Heart left ventricle (tissue), 13 donors: ENCODE data around the gene TMEM208.

Experiments
- POLR2A ChIP-seq, 2 donors: fragments of 450-650 bp; IDR thresholded peaks; one replicate each; pipeline ENCODE4 v1.6.1; 2017; ENCODE audit warnings: antibody characterized with exemption in 2 of 2, mild to moderate bottlenecking in 2 of 2, moderate library complexity in 2 of 2
- TF ChIP-seq, protein P1 (sequence below), 12 donors: fragments of 200-600 bp; sonication (generic) in 4 of 12; IDR thresholded peaks; one replicate each; pipeline versions ENCODE4 v1.5.0 to v1.8.0; 2018 to 2022; ENCODE audit warnings: antibody characterized with exemption in 12 of 12, mild to moderate bottlenecking in 5 of 12
- donor health status: ischemic (EF 13 %, LVEDD 7.1; RV severe dilation, severe dysfunction).
- donor health status: DM: no; HTN: yes; CAD: no.
- donor health status: DM: no; HTN: no; CAD: no.
- donor health status: ischemic (EF 25% LVEDD 6.9; RV normal size, moderate dysfunction).
- donor health status: ischemic (EF 25% LVEDD 5.7; RV mildly dilated, moderate dysfunction).
- donor health status: ischemic (EF 35%, LVEDD 5.7; RV mildly dilated, moderate dysfunction).
- donor health status: nonischemic (EF 11% LVEDD 7.7; RV severe dilation, severe dysfunction).
- donor health status: DM: yes; HTN: yes; CAD: no.
- donor health status: PGD.
- donor health status: ischemic (EF 29% LVEDD 5.4; RV normal size, mild dysfunction).
- donor health status: nonischemic (EF 23%, LVEDD 6.1; RV moderate dilation, normal function).

DNA sequence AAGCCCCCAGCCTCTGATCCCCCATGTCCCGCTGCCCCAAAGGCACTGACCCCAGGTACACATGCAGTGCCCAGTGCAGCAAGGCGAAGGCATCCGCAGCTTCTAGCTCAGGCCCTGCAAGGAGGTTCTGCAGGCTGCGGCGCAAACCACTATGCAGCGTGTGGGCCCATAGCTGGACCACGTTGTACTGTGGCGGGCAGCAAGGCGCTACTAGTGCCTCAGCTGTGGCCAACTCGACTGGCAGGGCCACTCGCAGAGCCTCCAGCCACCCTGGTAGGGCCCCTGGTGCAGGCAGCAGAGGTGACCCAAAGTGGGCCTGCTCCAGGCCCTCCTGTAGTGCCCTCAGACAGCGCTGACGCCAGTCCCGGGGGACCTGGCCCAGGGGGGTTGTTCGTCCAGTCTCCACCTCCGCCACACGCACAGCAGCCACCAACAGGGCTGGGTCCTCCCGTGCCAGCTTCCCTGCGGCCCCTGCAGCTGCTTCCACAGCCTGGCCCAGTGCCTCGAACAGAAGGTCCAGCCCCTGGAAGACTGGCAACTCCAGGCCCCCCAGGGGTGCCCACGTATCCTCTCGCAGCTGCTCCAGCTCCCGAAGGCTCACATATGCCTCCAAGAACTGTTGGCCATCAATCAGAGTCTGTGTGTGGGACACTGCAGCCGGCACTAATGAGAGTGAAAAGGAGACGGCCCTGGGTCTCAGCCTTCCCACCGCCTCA is 39.6 kb upstream of the TMEM208 start:
- TF ChIP-seq POLR2A (IDR thresholded peaks at IDR 0.05) = no peak
- TF ChIP-seq, protein P1, sequence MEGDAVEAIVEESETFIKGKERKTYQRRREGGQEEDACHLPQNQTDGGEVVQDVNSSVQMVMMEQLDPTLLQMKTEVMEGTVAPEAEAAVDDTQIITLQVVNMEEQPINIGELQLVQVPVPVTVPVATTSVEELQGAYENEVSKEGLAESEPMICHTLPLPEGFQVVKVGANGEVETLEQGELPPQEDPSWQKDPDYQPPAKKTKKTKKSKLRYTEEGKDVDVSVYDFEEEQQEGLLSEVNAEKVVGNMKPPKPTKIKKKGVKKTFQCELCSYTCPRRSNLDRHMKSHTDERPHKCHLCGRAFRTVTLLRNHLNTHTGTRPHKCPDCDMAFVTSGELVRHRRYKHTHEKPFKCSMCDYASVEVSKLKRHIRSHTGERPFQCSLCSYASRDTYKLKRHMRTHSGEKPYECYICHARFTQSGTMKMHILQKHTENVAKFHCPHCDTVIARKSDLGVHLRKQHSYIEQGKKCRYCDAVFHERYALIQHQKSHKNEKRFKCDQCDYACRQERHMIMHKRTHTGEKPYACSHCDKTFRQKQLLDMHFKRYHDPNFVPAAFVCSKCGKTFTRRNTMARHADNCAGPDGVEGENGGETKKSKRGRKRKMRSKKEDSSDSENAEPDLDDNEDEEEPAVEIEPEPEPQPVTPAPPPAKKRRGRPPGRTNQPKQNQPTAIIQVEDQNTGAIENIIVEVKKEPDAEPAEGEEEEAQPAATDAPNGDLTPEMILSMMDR (IDR thresholded peaks at IDR 0.05) = no peak
